Gastroesophageal sphincter (tissue), 4 donors: ENCODE data around the gene MYO1B. TPM values are rescaled to one million over a fixed set of nuclear protein-coding genes. Genes with fewer than 3 reads are reported as not detected.

Experiments used
- ATAC-seq: fragments of 150-250 bp; one replicate; pipeline ENCODE4 v1.9.1; 2016; ENCODE audit warnings: mild to moderate bottlenecking, moderate library complexity
- H3K27ac ChIP-seq, 4 donors: fragments of 200-600 bp; sonication (generic) in 3 of 4; 1 replicate in 3 of 4; 2 replicates in 1 of 4; pipeline ENCODE4 v1.5.1; 2016 to 2019
- H3K27me3 ChIP-seq: fragments of 200-600 bp; sonication (generic); one replicate; pipeline ENCODE4 v1.5.1; 2019
- H3K36me3 ChIP-seq, 2 donors: fragments of 200-600 bp; sonication (generic); one replicate each; pipeline ENCODE4 v1.5.1; 2019; ENCODE audit warnings: control low read depth in 1 of 2
- H3K4me1 ChIP-seq, 3 donors: fragments of 200-600 bp; sonication (generic); 1 replicate in 2 of 3; 2 replicates in 1 of 3; pipeline ENCODE4 v1.5.1; 2016 to 2019; ENCODE audit warnings: control low read depth in 2 of 3
- H3K4me3 ChIP-seq, 2 donors: fragments of 200-600 bp; sonication (generic); one replicate each; pipeline ENCODE4 v1.5.1; 2019; ENCODE audit warnings: mild to moderate bottlenecking in 1 of 2, moderate library complexity in 1 of 2
- H3K9me3 ChIP-seq, 3 donors: fragments of 200-600 bp; sonication (generic); one replicate each; pipeline ENCODE4 v1.5.1; 2017 to 2019; ENCODE audit warnings: control low read depth in 2 of 3
- CTCF ChIP-seq, 4 experiments: fragments of 200-600 bp in 2 of 4; fragments of 450-650 bp in 2 of 4; sonication (generic) in 1 of 4; IDR thresholded peaks; one replicate each; pipeline ENCODE4 v1.5.1; 2017 to 2019; ENCODE audit warnings: antibody characterized with exemption in 4 of 4, mild to moderate bottlenecking in 2 of 4, moderate library complexity in 2 of 4
- EP300 ChIP-seq: sonication (generic); formaldehyde crosslinking; IDR thresholded peaks from one replicate; pipeline ENCODE4 v1.6.1; 2017; ENCODE audit warnings: antibody characterized with exemption, mild to moderate bottlenecking
- POLR2A ChIP-seq, 2 donors: fragments of 450-650 bp; IDR thresholded peaks; one replicate each; pipeline ENCODE4 v1.6.1; 2017; ENCODE audit warnings: antibody characterized with exemption in 2 of 2, mild to moderate bottlenecking in 2 of 2, moderate library complexity in 1 of 2
- POLR2AphosphoS5 ChIP-seq: sonication (generic); formaldehyde crosslinking; IDR thresholded peaks from one replicate; pipeline ENCODE4 v1.6.1; 2017; ENCODE audit warnings: antibody characterized with exemption
- WGBS, 2 donors: methylation state at CpG; one replicate each; pipeline ENCODE4 v1.1.5; 2018; ENCODE audit warnings: low coverage in 1 of 2; 5-methylcytosine and 5-hydroxymethylcytosine counted together
- total RNA-seq, 4 donors: library from RNA; depleted of rRNA; stranded (reverse); fragments of >200 nt; gene quantifications; one replicate each; pipeline ENCODE4 v1.1.0, GENCODE V29; 2016

MYO1B gene
- total RNA-seq, 4 donors from 2014 or later, result 17.3 to 45.0 (median 21.0) TPM

GRCh38 chr2:191374366-191374765, 129.2 kb downstream of the MYO1B start:
- Histone ChIP-seq H3K27me3 (no peaks in the 10 kb centered on the region), H3K36me3 (no peaks in the 10 kb centered on the region), H3K27ac (no peak overlapping the region), H3K4me1 (peaks cover 3 to 18% (median 6%) of the 10 kb centered on the region in 3 donors), H3K9me3 (no peaks in the 10 kb centered on the region), H3K4me3 (no peak overlapping the region)
- no peak for ATAC-seq
- WGBS, 2 donors, result 91 to 96% methylated on average over 3 to 4 of the region's 4 CpGs
- no peak for TF ChIP-seq CTCF (IDR thresholded peaks at IDR 0.05)
- no peak for TF ChIP-seq EP300
- TF ChIP-seq POLR2A (IDR thresholded peaks at IDR 0.05), result no peak
- TF ChIP-seq POLR2AphosphoS5, result no peak

- no peaks in the 10 kb centered on the region for H3K27me3 ChIP-seq
- no peak for TF ChIP-seq EP300
- TF ChIP-seq POLR2AphosphoS5, result no peak
- TF ChIP-seq POLR2A (IDR thresholded peaks at IDR 0.05), result no peak
- TF ChIP-seq CTCF (IDR thresholded peaks at IDR 0.05), result no peak
- peaks cover 3 to 18% (median 6%) of the 10 kb centered on the region in 3 donors for H3K4me1 ChIP-seq
- no peaks in the 10 kb centered on the region for H3K36me3 ChIP-seq
- H3K27ac ChIP-seq, result no peak overlapping the region
- WGBS, 2 donors, result 80 to 100% methylated on average over 1 of the region's 1 CpG
- H3K9me3 ChIP-seq, result no peaks in the 10 kb centered on the region
- no peak for ATAC-seq
- H3K4me3 ChIP-seq, result no peak overlapping the region
These were observed 129.7 kb downstream of the MYO1B start for GRCh38 chr2:191374939-191375338.

GRCh38 chr2:191376981-191377629, 131.9 kb downstream of the MYO1B start:
- 6 to 45% methylated on average over 2 to 3 of the region's 3 CpGs for WGBS, 2 donors
- peak; percentile 69 for TF ChIP-seq POLR2AphosphoS5
- no peak for TF ChIP-seq CTCF (IDR thresholded peaks at IDR 0.05)

GRCh38 chr2:191379375-191379774, 134.2 kb downstream of the MYO1B start:
- Histone ChIP-seq H3K9me3 (no peaks in the 10 kb centered on the region), H3K36me3 (no peaks in the 10 kb centered on the region), H3K4me1 (peaks cover 3 to 27% (median 6%) of the 10 kb centered on the region in 3 donors), H3K27ac (no peak overlapping the region), H3K27me3 (no peaks in the 10 kb centered on the region), H3K4me3 (no peak overlapping the region)
- ATAC-seq, result no peak
- no peak for TF ChIP-seq CTCF (IDR thresholded peaks at IDR 0.05)
- TF ChIP-seq POLR2AphosphoS5, result no peak
- no peak for TF ChIP-seq POLR2A (IDR thresholded peaks at IDR 0.05)

More at GRCh38 chr2:191376981-191377629, 131.9 kb downstream of the MYO1B start:
- H3K9me3 ChIP-seq, result no peaks in the 10 kb centered on the region
- no peaks in the 10 kb centered on the region for H3K27me3 ChIP-seq
- H3K4me1 ChIP-seq, result peaks cover 3 to 18% (median 6%) of the 10 kb centered on the region in 3 donors
- H3K27ac ChIP-seq, result peak overlapping the region in 1 of 4 donors; percentile 19
- no peak overlapping the region for H3K4me3 ChIP-seq
- H3K36me3 ChIP-seq, result no peaks in the 10 kb centered on the region
- ATAC-seq, result peak; percentile 96

- ATAC-seq, result no peak
These were observed 137.6 kb downstream of the MYO1B start for GRCh38 chr2:191382801-191383200.

More at GRCh38 chr2:191382801-191383200, 137.6 kb downstream of the MYO1B start:
- peaks cover 0 to 9% of the 10 kb centered on the region in 2 donors for H3K36me3 ChIP-seq
- WGBS, 2 donors, result 60 to 70% methylated on average over 1 of the region's 1 CpG
- H3K4me1 ChIP-seq, result peaks cover 0 to 13% (median 2%) of the 10 kb centered on the region in 3 donors
- no peak overlapping the region for H3K27ac ChIP-seq
- H3K9me3 ChIP-seq, result no peaks in the 10 kb centered on the region
- no peak overlapping the region for H3K4me3 ChIP-seq
- H3K27me3 ChIP-seq, result no peaks in the 10 kb centered on the region
- TF ChIP-seq CTCF (IDR thresholded peaks at IDR 0.05), result no peak
- TF ChIP-seq POLR2AphosphoS5, result no peak
- no peak for TF ChIP-seq EP300
- no peak for TF ChIP-seq POLR2A (IDR thresholded peaks at IDR 0.05)
